Fibroblast of the aortic adventitia (primary cell): ENCODE measurements around the gene ZC3H6. TPM values are rescaled to one million over a fixed set of nuclear protein-coding genes. Genes with fewer than 3 reads are reported as not detected.
"Not testable (repeated sequence)": the region's sequence is repeated elsewhere in the genome, so short reads cannot be mapped to it uniquely, and the experiment has no call there.

Experiments used
- DNase-seq: peaks from one replicate; pipeline ENCODE4 v3.0.0-alpha.2; 2010; ENCODE audit warnings: low read depth
- H3K4me3 ChIP-seq: 2 replicates; pipeline ENCODE4 v1.5.1; 2011; ENCODE audit warnings: low read depth, mild to moderate bottlenecking, control low read depth, low read length, moderate library complexity
- total RNA-seq: library from RNA; depleted of rRNA; stranded (reverse); fragments of >200 nt; gene quantifications from 2 replicates; pipeline ENCODE4 v1.2.3, GENCODE V29; 2012; ENCODE audit warnings: low replicate concordance
- TF ChIP-seq, protein P1 (sequence below): IDR thresholded peaks from 2 replicates; pipeline ENCODE4 v1.5.1; 2011; ENCODE audit warnings: mild to moderate bottlenecking, low read length, control low read depth, inconsistent platforms; ENCODE audit not compliant: insufficient read depth

Gene ZC3H6
- total RNA-seq, 1 donor: 7.5 TPM

DNA sequence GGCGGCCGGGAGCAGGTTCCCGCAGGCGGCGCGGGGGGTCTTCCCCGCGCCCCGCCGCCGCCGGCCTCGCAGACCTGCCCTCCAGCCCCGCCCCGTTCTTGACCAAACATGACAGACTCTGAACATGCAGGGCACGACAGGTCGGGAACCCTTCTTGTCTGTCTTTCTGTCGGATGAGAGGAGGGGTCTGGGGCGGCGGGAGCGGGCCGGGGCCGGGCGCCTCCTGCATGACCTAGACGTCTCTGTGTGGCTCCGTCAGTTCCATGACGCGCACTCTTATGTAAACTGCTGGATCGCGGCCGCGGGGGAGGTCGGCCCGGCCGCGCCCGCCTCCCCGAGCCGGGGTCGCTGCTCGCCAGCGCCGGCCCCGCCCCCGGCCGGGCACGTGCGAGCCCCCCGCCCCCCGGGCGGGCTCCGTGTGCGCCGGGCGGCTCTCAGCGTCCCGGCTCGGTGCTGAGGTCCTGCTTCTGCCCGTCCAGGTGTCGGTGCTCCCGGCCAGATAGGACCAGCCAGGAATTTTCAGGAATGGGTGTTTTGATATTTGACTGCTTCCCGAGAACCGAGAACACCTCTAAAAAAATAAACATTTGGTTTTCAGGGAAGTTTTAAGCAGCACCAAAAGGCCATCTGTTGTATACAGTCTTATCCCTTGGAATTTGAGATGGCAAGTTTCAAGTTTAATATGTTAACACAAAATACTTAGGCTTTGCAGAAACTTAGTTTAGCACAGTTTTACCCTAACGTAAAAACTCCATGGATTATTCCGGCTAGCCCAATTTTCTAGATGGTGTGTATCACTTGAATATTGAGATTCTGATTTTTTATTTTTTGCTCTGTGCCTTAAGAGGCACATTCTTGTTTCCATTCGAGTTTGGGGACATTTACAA lies 733 bp downstream of the ZC3H6 start:
- DNase-seq: peak; percentile 91
- H3K4me3 ChIP-seq: peak overlapping the region; percentile 89
- TF ChIP-seq, protein P1, sequence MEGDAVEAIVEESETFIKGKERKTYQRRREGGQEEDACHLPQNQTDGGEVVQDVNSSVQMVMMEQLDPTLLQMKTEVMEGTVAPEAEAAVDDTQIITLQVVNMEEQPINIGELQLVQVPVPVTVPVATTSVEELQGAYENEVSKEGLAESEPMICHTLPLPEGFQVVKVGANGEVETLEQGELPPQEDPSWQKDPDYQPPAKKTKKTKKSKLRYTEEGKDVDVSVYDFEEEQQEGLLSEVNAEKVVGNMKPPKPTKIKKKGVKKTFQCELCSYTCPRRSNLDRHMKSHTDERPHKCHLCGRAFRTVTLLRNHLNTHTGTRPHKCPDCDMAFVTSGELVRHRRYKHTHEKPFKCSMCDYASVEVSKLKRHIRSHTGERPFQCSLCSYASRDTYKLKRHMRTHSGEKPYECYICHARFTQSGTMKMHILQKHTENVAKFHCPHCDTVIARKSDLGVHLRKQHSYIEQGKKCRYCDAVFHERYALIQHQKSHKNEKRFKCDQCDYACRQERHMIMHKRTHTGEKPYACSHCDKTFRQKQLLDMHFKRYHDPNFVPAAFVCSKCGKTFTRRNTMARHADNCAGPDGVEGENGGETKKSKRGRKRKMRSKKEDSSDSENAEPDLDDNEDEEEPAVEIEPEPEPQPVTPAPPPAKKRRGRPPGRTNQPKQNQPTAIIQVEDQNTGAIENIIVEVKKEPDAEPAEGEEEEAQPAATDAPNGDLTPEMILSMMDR: no peak

DNA sequence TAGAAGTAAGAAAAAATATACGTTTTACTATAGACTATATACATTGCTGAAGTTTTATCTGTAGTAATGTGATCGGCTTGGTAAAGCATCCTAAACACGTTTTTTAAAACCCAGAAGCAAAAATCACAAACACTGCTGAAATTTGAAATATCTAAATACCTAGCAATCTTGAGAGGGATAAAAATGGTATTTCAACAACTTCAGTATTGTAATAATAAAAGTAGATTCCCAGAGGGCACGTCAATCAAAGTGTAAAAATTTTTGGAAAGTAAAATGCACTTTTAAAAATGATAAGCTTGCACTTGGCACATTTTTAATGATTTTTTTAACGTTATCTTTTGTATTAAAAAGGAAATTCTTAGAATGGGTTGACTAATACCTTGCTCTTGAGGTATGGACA lies 1.6 kb downstream of the ZC3H6 start:
- TF ChIP-seq, protein P1: no peak
- no peak overlapping the region for H3K4me3 ChIP-seq
- DNase-seq: peak; percentile 24

DNA sequence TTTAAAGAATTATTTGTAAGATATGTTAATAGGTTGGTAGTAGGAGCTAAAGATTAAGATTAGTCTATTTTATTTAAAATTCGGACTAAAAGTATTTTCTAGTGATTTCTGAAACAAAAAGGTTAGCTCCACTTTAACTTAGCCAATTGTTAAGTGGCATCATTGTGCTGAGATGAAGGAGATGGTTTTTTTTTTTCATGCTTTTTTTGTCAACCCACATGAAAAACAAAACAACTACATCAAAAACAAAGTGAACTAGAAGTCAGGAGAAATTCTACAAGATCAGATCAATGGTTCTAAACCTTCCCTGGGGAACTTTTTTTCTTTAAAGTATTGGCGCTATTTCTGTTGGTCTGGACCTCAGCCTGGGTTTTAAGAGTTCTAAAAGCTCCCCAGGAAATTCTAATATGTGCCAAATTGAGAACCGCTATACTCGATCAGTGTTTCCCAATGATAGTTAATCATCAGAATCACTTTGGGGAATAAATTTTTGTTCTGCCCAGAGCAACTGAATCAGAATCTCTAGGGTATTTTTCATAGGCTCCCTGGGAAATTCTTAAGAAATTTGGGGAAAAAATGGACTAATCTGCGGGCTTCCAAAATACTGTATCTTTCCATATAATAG lies 2.3 kb downstream of the ZC3H6 start:
- DNase-seq: peak; percentile 67
- H3K4me3 ChIP-seq: no peak overlapping the region
- TF ChIP-seq, protein P1: no peak

DNA sequence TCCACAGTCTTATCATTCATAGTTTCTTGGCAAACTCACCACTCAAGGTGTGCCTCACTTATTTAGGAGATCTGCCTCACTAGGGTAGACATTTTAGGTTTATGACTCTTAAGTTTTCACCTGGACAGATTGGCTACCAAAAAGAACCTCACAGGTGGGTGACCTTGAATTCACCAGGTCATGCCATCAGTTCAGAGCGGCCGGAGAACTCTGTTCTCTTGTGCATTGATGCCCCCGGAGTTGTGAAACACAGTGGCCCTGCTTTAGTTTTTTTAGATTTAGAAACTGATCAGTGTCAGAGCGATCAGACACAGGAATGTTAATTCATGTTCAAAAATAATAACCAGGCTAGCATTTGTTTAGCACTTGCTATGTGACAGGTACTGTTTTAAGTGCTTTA lies 6.7 kb downstream of the ZC3H6 start:
- not testable (repeated sequence) for DNase-seq, H3K4me3 ChIP-seq

DNA sequence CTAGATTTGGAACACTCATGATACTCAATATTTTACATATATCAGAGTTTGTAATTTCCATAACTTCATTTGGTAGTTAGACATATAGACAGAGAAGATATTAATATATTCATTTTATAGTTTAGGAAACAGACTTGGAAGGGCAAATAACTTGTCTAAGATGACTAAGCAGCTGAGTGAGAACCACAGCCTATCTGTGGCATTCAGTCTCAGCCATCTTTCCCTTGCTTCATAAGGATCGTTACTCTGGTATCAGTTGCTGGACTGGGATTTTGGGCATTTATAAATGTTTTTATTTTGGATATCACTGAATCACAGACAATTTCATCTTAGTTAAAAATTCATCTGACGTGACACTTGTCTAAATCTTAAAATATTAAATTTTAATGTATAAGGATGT lies 8.1 kb downstream of the ZC3H6 start:
- H3K4me3 ChIP-seq: not testable (repeated sequence)
- peak; percentile 42 for DNase-seq

DNA sequence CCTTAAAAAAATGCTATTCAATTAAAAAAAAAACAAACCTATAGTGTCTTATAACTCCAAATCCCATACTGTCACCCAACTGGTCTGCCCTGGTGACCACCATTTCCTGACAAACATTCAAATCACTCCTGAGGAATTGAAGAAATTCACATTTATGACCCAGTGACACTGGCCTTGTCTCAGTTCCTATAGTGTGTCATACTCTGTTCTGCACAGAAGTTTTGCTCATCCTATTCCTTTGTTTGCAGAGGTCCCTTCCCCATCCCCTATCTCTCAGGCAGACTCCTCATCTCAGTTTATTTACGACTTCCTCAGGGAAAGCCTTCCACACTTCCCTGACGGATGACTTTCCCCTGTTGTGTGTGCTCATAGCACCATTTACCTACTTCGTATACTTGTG lies 14.7 kb downstream of the ZC3H6 start:
- no peak overlapping the region for H3K4me3 ChIP-seq
- no peak for DNase-seq
- TF ChIP-seq, protein P1: no peak

DNA sequence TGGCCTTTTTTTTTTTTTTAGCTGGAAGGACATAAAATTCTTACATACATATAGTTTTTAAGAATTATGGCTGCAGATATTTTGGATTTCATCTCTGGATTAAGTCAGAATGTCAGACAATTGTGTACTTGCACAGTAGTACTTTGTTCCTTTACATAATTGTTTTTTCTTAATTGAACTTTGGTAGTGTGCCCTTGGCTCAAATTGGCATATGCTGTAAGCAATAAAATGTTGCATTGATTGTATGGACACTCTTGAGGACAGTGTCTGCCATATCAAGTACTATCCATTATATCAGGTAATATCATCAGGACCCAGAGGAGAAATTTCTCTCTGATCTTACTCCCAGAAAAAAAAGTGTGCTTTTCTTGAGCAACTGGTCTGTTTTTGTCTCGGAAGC lies 15.3 kb downstream of the ZC3H6 start:
- no peak for DNase-seq
- TF ChIP-seq, protein P1: no peak
- H3K4me3 ChIP-seq: no peak overlapping the region
